IMR-90 (cell line): ENCODE results near the gene LY6G6D.

ENCODE experiments used
- BHLHE40 ChIP-seq: fragments of 150-350 bp; IDR thresholded peaks from 2 replicates; pipeline ENCODE4 v1.6.1; 2016; ENCODE audit warnings: mild to moderate bottlenecking, low read depth, low read length
- CEBPB ChIP-seq: IDR thresholded peaks from 2 replicates; pipeline ENCODE4 v1.6.1; 2012; ENCODE audit warnings: low read depth, low read length, improper control_type of control experiment
- CHD1 ChIP-seq: IDR thresholded peaks from 2 replicates; pipeline ENCODE4 v1.6.1; 2012; ENCODE audit warnings: low read depth, low read length, improper control_type of control experiment
- MAFK ChIP-seq: IDR thresholded peaks from 2 replicates; pipeline ENCODE4 v1.6.1; 2012; ENCODE audit warnings: low read depth, low read length, improper control_type of control experiment
- MXI1 ChIP-seq: IDR thresholded peaks from 2 replicates; pipeline ENCODE4 v1.6.1; 2012; ENCODE audit warnings: low read depth, mild to moderate bottlenecking, low read length, moderate library complexity, borderline replicate concordance
- NFE2L2 ChIP-seq: fragments of 150-350 bp; IDR thresholded peaks from 2 replicates; pipeline ENCODE4 v1.6.1; 2016; ENCODE audit warnings: low read depth, mild to moderate bottlenecking, low read length
- POLR2A ChIP-seq: IDR thresholded peaks from 2 replicates; pipeline ENCODE4 v1.6.1; 2012; ENCODE audit warnings: mild to moderate bottlenecking, low read depth, low read length
- RAD21 ChIP-seq: IDR thresholded peaks from 2 replicates; pipeline ENCODE4 v1.6.1; 2012; ENCODE audit warnings: low read length, improper control_type of control experiment
- RCOR1 ChIP-seq: IDR thresholded peaks from 2 replicates; pipeline ENCODE4 v1.6.1; 2012; ENCODE audit warnings: mild to moderate bottlenecking, low read length, improper control_type of control experiment; ENCODE audit not compliant: insufficient replicate concordance
- RFX5 ChIP-seq: IDR thresholded peaks from 2 replicates; pipeline ENCODE4 v1.8.0; 2012; ENCODE audit warnings: low read depth, mild to moderate bottlenecking, low read length, moderate library complexity
- TF ChIP-seq, protein P1 (sequence below): conservative IDR thresholded peaks from 2 replicates; pipeline ENCODE4 v1.5.1; 2012; ENCODE audit warnings: mild to moderate bottlenecking, low read depth, low read length, improper control_type of control experiment
- TF ChIP-seq, protein P2 (sequence below): fragments of 150-350 bp; IDR thresholded peaks from 2 replicates; pipeline ENCODE4 v1.6.1; 2016; ENCODE audit warnings: low read depth, mild to moderate bottlenecking, low read length, moderate library complexity, borderline replicate concordance

DNA sequence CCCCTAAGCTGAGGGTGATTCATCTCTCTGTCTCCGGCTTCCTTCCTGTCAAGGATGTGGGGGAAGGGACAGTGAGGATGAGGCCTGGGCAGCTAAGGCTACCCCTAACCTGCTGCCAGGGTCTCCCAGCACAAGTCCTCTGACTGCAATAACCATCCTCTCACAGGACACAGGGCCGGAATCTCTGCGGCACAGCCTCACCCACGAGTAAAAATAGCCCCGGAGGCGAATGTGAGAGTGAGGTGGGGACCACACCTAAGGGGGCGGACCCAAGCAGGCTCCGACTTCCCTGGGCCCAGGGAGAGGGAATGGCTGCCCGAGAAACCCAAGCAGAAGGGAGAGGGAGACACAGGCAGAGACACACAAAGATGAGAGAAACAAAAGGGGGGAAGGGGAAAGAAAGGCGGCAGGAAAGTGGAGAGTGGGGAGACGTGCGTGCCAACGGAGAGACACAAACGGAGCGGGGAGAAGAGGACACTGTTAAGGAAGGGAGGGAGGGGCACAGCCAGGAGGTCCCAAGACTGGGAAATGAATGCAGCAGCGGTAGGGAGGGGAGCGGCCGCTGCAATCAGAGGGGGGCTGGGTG lies 19.8 kb downstream of the LY6G6D start:
- TF ChIP-seq RFX5: no peak
- TF ChIP-seq, protein P1, sequence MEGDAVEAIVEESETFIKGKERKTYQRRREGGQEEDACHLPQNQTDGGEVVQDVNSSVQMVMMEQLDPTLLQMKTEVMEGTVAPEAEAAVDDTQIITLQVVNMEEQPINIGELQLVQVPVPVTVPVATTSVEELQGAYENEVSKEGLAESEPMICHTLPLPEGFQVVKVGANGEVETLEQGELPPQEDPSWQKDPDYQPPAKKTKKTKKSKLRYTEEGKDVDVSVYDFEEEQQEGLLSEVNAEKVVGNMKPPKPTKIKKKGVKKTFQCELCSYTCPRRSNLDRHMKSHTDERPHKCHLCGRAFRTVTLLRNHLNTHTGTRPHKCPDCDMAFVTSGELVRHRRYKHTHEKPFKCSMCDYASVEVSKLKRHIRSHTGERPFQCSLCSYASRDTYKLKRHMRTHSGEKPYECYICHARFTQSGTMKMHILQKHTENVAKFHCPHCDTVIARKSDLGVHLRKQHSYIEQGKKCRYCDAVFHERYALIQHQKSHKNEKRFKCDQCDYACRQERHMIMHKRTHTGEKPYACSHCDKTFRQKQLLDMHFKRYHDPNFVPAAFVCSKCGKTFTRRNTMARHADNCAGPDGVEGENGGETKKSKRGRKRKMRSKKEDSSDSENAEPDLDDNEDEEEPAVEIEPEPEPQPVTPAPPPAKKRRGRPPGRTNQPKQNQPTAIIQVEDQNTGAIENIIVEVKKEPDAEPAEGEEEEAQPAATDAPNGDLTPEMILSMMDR: no peak
- peak; percentile 37 for TF ChIP-seq POLR2A
- TF ChIP-seq MXI1: no peak; the same call in 1 of the 2 replicates
- TF ChIP-seq, protein P2, sequence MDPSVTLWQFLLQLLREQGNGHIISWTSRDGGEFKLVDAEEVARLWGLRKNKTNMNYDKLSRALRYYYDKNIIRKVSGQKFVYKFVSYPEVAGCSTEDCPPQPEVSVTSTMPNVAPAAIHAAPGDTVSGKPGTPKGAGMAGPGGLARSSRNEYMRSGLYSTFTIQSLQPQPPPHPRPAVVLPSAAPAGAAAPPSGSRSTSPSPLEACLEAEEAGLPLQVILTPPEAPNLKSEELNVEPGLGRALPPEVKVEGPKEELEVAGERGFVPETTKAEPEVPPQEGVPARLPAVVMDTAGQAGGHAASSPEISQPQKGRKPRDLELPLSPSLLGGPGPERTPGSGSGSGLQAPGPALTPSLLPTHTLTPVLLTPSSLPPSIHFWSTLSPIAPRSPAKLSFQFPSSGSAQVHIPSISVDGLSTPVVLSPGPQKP: no peak
- TF ChIP-seq RAD21: no peak
- TF ChIP-seq BHLHE40: no peak
- no peak for TF ChIP-seq CEBPB
- no peak for TF ChIP-seq RCOR1
- no peak for TF ChIP-seq CHD1
- TF ChIP-seq NFE2L2: no peak
- TF ChIP-seq MAFK: no peak
